Measurements from ENCODE around the gene MOGAT3. TPM values are rescaled to one million over a fixed set of nuclear protein-coding genes. Genes with fewer than 3 reads are reported as not detected.
A peak's percentile ranks its signal among the peaks of the same experiment; 100 is the strongest.
"Not testable (repeated sequence)": the region's sequence is repeated elsewhere in the genome, so short reads cannot be mapped to it uniquely, and the experiment has no call there.

The MOGAT3 gene
- total RNA-seq, 1 experiment from 2014 or later, result not detected

DNA sequence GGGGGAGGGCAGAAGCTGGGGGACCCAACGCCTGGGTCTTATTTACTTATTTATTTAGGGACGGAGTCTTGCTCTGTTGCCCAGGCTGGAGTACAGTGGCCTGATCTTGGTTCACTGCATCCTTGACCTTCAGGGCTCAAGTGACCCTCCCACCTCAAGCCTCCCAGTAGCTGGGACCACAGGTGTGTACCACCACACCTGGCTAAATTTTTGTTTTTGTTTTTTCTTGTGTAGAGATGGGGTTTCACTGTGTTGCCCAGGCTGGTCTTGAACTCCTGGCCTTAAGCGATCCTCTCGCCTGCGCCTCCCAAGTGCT lies 1.7 kb upstream of the MOGAT3 start:
- H3K4me3 ChIP-seq, result no peak overlapping the region
- peaks cover 5% of the 10 kb centered on the region; the same call in 1 of the 2 replicates for H3K36me3 ChIP-seq
- peaks cover 13% of the 10 kb centered on the region; the same call in 1 of the 2 replicates for H3K27me3 ChIP-seq
- H3K27ac ChIP-seq, result no peak overlapping the region
- no peak for DNase-seq
- no peaks in the 10 kb centered on the region for H3K9me3 ChIP-seq (replicated peaks)
- no peaks in the 10 kb centered on the region for H3K4me1 ChIP-seq

DNA sequence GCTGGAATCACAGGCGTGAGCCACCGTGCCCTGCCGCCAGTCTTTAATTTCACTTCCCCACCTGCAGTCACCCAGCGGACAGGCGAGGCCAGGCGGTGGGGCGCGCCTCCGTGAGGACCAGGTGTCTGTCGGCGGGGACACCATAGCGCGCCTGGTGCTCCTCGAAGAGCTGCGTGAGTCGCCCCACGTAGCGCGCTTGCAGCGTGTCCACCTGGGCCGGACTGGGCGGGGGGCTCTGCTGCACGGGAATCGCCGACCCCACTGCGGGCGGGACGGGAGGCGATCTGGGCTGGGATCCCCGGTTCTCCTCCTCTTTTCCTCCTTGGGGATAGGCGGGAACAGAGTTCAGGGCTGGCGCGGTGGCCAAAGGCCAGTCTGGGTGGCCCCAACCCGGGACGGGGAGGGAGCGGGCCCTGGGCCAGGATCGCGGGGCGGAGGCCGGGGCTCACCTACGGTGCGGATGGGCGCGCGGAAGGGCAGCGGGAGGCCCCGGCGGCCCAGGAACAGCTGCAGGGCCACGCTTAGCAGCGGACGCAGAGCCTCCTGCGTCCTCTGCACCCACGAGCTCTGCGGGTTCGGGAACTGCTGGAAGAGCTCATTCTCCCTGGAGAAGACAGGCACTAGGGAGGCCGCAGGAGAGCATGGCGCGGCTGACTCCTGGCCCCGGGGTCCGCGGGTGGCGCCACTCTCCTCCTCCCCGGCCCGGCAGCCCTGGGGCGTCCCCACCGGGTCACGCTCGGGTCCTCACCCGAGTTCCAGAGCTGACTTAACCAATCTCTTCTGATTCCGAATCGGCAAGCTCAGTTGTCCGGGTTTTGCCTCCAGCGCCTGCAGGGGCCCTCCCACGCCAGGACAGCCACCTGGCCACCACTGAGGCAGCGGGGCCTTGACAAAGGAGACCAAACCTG lies 1.1 kb upstream of the MOGAT3 start:
- H3K4me3 ChIP-seq, result no peak overlapping the region
- H3K4me1 ChIP-seq, result no peaks in the 10 kb centered on the region
- no peaks in the 10 kb centered on the region for H3K9me3 ChIP-seq (replicated peaks)
- peaks cover 13% of the 10 kb centered on the region; the same call in 1 of the 2 replicates for H3K27me3 ChIP-seq
- peak in 1 of 2 experiments; percentile 23 for DNase-seq
- peaks cover 5% of the 10 kb centered on the region; the same call in 1 of the 2 replicates for H3K36me3 ChIP-seq
- H3K27ac ChIP-seq, result no peak overlapping the region

DNA sequence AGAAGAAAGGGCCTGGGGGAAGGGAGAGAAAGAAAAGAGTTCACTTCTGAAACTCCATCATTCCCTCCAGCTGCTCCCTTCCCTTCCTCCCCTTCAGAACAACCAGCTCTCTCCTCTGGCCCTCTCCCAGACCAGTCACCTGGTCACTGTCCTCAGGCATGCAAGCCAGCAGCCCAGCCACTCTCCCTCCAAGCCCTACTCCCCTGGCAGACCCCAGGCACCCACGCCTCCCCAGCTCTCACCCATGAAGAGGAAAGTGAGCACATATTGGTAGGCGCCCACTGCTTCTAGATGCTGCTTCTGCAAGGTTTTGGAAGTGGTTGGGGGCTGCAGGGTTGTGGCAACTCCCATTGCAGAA lies 353 bp downstream of the MOGAT3 start:
- H3K27me3 ChIP-seq, result peaks cover 13% of the 10 kb centered on the region; the same call in 1 of the 2 replicates
- no peak overlapping the region for H3K4me3 ChIP-seq
- H3K36me3 ChIP-seq, result no peaks in the 10 kb centered on the region
- no peaks in the 10 kb centered on the region for H3K4me1 ChIP-seq
- DNase-seq, result no peak
- no peaks in the 10 kb centered on the region for H3K9me3 ChIP-seq (replicated peaks)
- no peak overlapping the region for H3K27ac ChIP-seq

DNA sequence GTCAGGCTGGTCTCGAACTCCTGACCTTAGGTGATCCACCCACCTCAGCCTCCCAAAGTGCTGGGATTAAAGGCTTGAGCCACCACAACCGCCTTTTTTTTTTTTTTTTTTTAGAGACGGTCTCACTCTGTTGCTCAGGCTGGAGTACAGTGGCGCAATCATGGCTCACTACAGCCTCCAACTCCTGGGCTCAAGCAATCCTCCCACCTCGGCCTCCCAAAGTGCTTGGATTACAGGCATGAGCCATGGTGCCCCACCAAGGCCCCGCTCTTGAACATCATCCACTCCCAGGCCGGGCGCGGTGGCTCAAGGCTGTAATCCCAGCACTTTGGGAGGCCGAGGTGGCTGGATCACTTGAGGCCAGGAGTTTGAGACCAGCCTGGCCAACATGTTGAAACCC lies 1.3 kb downstream of the MOGAT3 start:
- H3K9me3 ChIP-seq (replicated peaks); H3K4me3 ChIP-seq; H3K36me3 ChIP-seq; H3K4me1 ChIP-seq; DNase-seq; H3K27ac ChIP-seq: not testable (repeated sequence)
- peaks cover 13% of the 10 kb centered on the region; the same call in 1 of the 2 replicates for H3K27me3 ChIP-seq

DNA sequence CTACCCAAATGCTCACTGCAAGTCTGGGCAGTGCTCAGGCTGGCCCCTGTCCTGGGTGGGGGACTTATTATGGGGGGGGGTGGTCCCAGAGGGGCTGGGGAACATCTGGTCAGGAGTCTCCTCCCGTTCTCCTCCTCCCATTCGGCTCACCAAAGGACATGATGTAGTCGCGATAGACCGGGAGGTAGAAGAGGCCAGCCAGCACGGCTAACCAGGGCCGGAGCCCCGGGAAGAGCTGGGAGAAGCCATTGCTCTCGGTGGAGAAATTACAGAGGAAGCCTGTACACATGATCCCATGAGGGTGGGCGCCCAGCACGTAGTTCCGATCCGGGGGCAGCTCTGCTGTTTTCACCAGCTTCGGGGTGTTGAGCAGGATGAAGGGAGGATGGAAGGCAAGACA lies 2.4 kb downstream of the MOGAT3 start:
- DNase-seq, result no peak
- Histone ChIP-seq H3K4me3 (no peak overlapping the region), H3K4me1 (no peaks in the 10 kb centered on the region), H3K27me3 (peaks cover 13% of the 10 kb centered on the region; the same call in 1 of the 2 replicates), H3K27ac (no peak overlapping the region), H3K36me3 (no peaks in the 10 kb centered on the region), H3K9me3 (replicated peaks) (no peaks in the 10 kb centered on the region)

DNA sequence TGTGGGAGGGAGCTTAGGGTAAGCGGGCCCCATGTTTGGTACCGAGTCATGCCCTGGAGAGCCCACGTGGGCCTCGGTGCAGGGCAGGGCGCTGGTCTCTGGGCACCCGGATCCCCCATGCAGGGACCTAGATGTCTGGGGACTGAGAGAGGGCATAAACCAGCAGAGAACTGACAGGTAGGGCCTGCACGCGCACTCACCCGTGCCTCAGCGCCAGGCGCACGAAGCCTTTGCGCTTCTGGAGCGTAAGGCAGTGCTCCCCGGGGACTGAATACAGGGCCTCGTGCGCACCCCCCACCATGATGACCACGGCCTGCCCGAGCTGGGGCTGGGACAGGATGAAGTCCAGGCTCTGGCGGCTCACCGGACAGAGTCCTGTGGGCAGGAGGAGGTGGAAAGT lies 2.8 kb downstream of the MOGAT3 start:
- H3K4me1 ChIP-seq, result no peaks in the 10 kb centered on the region
- no peaks in the 10 kb centered on the region for H3K36me3 ChIP-seq
- H3K4me3 ChIP-seq, result no peak overlapping the region
- no peak for DNase-seq
- H3K9me3 ChIP-seq (replicated peaks), result no peaks in the 10 kb centered on the region
- H3K27me3 ChIP-seq, result peaks cover 13% of the 10 kb centered on the region; the same call in 1 of the 2 replicates
- no peak overlapping the region for H3K27ac ChIP-seq

DNA sequence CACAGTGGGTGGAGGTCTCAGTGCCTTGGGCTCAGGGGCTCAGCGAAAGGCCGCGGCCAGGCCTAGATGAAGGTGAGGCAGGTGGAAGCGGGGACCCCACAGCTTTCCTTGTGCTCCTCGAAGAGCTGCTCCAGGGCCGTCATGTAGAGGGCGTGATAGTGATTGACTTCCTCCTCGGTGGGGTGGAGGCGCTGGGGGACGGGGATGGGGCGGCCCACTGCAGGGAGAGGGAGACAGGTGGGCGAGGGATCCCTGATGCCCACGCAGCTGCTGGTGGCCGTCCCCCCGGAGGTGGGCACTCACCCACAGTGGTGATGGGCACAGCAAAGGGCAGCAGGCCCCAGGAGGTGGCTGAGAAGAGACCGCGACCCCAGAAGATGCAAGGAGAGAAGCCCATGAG lies 5.0 kb downstream of the MOGAT3 start:
- H3K27ac ChIP-seq, result no peak overlapping the region
- no peaks in the 10 kb centered on the region for H3K9me3 ChIP-seq (replicated peaks)
- no peak for DNase-seq
- H3K36me3 ChIP-seq, result no peaks in the 10 kb centered on the region
- peaks cover 7% of the 10 kb centered on the region; the same call in 1 of the 2 replicates for H3K27me3 ChIP-seq
- no peak overlapping the region for H3K4me3 ChIP-seq
- H3K4me1 ChIP-seq, result no peaks in the 10 kb centered on the region

DNA sequence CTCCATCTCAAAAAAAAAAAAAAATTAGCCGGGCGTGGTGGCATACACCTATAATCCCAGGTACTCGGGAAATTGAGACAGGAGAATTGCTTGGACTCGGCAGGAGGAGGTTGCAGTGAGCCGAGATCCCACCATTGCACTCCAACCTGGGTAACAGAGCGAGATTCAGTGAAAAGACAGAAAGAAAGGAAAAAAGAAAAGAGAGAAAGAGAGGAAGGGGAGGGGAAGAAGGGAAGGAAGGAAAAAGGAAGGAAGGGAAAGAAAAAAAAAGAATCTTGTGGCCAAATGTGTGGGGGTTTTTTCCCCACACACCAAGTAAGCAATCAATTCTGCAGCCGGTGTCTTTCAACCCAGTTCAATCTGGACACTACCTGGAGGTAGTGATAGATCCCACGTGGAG lies 11.7 kb downstream of the MOGAT3 start:
- no peaks in the 10 kb centered on the region for H3K36me3 ChIP-seq
- H3K27me3 ChIP-seq, result peaks cover 9% of the 10 kb centered on the region
- no peak overlapping the region for H3K27ac ChIP-seq
- H3K4me1 ChIP-seq, result no peaks in the 10 kb centered on the region
- DNase-seq, result no peak
- no peak overlapping the region for H3K4me3 ChIP-seq
- H3K9me3 ChIP-seq (replicated peaks), result no peaks in the 10 kb centered on the region

DNA sequence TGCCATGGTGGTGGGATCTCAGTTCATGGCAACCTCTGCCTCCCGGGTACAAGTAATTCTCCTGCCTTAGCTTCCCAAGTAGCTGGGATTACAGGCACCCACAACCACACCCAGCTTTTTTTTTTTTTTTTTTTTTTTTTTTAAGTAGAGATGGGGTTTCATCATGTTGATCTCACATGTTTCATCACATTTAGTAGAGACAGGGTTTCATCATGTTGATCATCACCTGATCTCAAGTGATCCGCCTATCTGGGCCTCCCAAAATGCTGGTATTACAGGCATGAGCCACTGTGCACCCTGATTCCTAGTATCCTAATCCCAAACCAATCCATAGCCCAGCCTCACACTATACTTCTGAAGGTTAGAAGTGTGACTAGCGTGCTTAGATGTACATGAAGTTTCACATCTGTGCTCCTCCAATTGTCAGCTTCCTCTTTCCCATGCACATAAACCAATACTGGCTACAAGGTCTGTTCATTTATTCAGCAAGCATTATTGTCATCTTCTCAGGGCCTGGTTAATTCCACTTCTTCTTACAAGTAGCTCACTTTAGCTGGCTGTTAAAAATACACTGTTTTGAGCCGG lies 13.9 kb downstream of the MOGAT3 start:
- Histone ChIP-seq H3K9me3 (replicated peaks) (no peaks in the 10 kb centered on the region), H3K36me3 (no peaks in the 10 kb centered on the region), H3K4me1 (no peaks in the 10 kb centered on the region), H3K27me3 (peaks cover 9% of the 10 kb centered on the region), H3K4me3 (no peak overlapping the region), H3K27ac (no peak overlapping the region)
- DNase-seq, result no peak

DNA sequence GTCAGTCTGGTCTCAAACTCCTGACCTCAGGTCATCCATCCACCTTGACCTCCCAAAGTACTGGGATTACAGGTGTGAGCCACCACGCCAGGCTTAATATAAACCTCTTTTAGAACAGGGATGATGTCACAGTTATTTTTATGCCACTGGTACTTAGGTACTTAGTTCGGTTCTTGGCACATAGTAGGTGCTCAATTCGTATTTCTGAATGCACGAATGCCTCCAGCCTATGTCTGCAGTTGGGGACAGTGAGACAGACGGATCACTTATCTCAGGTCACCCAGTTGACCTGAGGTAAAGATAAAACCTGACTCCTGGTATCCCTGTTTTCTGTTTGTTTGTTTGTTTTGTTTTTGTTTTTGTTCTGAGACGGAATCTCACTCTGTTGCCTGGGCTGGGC lies 14.6 kb downstream of the MOGAT3 start:
- Histone ChIP-seq H3K9me3 (replicated peaks) (no peaks in the 10 kb centered on the region), H3K36me3 (no peaks in the 10 kb centered on the region), H3K4me1 (no peaks in the 10 kb centered on the region), H3K4me3 (no peak overlapping the region), H3K27me3 (peaks cover 7% of the 10 kb centered on the region), H3K27ac (no peak overlapping the region)
- no peak for DNase-seq

DNA sequence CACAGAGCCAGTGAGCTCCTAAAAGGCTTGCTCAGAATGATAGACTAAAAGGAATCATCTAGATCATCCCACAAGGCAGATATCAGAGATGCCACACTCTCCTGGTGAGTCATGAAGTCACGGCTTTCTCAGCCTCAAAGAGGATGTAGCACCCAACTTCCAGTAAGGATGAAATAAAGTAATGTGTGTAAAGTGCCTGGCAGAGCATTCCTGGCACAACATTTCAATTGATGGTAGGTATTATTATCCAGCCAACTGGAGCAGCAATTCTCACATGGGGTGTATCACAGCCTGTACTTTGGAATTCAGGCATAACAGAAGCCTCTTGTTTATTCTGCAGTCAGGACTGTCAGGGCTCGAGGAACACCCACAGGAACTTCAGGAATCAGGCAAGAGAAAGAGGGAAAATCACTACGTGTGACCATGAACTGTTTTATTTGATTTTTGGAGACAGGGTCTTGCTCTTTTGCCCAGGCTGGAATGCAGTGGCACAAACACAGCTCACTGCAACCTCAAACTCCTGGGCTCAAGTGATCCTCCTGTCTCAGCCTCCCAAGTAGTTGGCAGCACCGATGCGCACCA lies 15.5 kb downstream of the MOGAT3 start:
- Histone ChIP-seq H3K4me3 (no peak overlapping the region), H3K27ac (no peak overlapping the region)
- no peak for DNase-seq

DNA sequence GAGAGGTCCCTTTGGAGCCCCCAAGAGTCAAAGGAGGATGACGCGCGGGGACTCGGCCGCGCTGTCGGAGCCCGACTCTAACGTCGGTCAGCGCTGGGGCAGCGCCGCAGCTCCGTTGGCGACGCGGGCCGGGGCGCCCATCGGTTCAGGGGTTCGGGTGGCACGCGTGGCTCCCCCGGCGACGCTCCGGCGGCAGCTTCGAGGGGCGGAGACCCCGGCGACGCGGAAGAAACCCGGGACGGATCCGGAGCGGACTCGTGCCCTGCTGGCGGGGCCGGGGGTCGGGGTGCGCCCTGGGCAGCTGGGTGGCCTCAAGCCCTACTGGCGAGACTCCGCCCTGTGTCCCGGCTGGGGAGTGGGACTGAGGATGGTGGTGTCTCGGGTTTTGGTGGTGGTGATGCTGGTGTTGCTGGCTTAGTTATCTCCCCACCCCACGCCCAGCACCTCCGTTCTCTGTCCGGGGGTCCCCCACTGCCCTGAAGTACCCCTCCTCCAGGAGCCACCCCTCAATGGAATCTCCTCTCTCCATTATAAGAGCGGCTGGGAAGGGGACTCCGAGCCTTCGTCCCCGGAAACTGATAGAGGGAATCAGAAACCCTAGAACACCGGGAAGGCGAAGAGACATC lies 20.6 kb downstream of the MOGAT3 start, which contains the start of gene NAT16:
Gene NAT16 (minus strand): TSS at position 164 of the 626 bp plus-strand sequence. CDS start 5,486 bp downstream, outside the sequence.
- peaks cover 18% of the 10 kb centered on the region; the same call in 1 of the 2 replicates for H3K27me3 ChIP-seq
- no peak within 1 kb of the TSS for H3K27ac ChIP-seq
- no peaks in the 10 kb centered on the region for H3K4me1 ChIP-seq
- H3K9me3 ChIP-seq (replicated peaks), result no peaks in the 10 kb centered on the region
- no peak for DNase-seq
- H3K4me3 ChIP-seq, result no peak within 1 kb of the TSS
- H3K36me3 ChIP-seq, result no peaks in the 10 kb centered on the region

More for the DNA sequence above, 15.5 kb downstream of the MOGAT3 start:
- peaks cover 4% of the 10 kb centered on the region for H3K27me3 ChIP-seq
- H3K4me1 ChIP-seq, result no peaks in the 10 kb centered on the region
- H3K36me3 ChIP-seq, result no peaks in the 10 kb centered on the region
- no peaks in the 10 kb centered on the region for H3K9me3 ChIP-seq (replicated peaks)

DNA sequence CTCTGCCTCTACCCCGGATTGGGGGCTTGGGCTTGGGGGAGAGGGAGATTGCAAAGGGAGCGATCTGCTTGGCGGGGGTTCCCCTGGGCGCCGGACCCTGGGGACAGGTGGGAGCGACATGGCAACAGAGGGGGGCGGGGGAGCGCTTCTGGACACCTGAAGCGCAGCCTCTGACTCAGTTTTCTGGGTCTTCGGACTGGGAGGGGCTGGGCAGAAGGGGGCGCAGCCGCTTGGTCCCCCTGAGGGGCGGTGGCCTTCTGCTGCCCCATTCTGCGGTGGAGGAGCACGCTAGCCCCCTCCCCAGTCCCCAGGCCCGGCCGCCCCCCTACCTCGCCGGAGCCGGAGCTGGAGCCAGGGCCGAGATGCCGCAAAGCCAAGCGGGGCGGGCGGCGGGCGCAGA lies 21.1 kb downstream of the MOGAT3 start:
- H3K9me3 ChIP-seq (replicated peaks), result no peaks in the 10 kb centered on the region
- no peak overlapping the region for H3K4me3 ChIP-seq
- peaks cover 18% of the 10 kb centered on the region; the same call in 1 of the 2 replicates for H3K27me3 ChIP-seq
- DNase-seq, result no peak
- no peaks in the 10 kb centered on the region for H3K4me1 ChIP-seq
- no peaks in the 10 kb centered on the region for H3K36me3 ChIP-seq
- no peak overlapping the region for H3K27ac ChIP-seq

DNA sequence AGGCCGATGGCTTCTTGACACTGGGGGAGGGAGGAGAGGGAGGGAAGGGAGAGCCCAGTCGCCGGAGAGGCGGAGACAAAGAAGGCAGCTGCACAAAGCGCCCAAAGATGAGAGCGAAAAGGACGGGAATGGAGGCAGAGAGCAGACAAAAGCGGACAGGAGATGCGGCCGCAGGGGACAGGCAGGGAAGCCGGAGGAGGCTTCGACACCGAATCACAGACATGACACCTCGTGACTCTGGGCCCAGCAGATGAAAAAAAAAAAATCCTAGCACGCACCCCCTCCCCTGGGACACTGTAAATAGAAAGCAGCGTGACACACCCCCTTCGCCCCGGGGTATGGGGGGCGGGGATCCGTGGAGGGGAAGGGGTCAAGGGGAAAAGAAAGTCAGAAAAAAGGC lies 21.7 kb downstream of the MOGAT3 start:
- DNase-seq, result peak; percentile 35 to 56
- Histone ChIP-seq H3K27ac (no peak overlapping the region), H3K4me1 (no peaks in the 10 kb centered on the region), H3K4me3 (no peak overlapping the region), H3K27me3 (peaks cover 24% of the 10 kb centered on the region; the same call in 1 of the 2 replicates), H3K9me3 (replicated peaks) (no peaks in the 10 kb centered on the region), H3K36me3 (no peaks in the 10 kb centered on the region)

DNA sequence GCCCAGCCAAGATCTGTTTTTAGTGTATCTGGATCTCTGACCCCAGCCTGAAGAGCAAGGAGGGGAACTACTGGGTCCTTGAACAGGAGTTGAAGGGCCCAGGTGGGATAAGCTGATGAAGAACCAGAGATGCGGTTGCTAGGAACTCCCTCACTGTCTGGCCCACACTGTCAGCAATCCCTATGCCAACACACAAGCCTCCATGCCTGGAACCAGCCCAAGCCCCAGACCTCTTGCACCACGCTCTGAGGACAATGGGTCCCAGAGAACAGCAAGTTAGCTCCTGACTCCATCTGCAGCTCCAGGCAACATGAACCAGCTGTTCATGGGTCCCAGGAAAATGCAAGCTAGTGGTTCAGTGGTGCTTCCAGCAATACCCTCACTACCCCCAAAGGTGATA lies 23.2 kb downstream of the MOGAT3 start:
- no peak for DNase-seq
- Histone ChIP-seq H3K27ac (no peak overlapping the region), H3K36me3 (no peaks in the 10 kb centered on the region), H3K4me1 (no peaks in the 10 kb centered on the region), H3K27me3 (peaks cover 38% of the 10 kb centered on the region), H3K4me3 (no peak overlapping the region), H3K9me3 (replicated peaks) (no peaks in the 10 kb centered on the region)

Data from SJCRH30 (cell line).